Suprapubic skin (tissue), 4 donors: ENCODE measurements around the gene ARMC8. TPM values are rescaled to one million over a fixed set of nuclear protein-coding genes. Genes with fewer than 3 reads are reported as not detected.

Experiments used
- total RNA-seq, 4 donors: library from RNA; depleted of rRNA; stranded (reverse); fragments of >200 nt; gene quantifications; one replicate each; pipeline ENCODE4 v1.1.0, GENCODE V29; 2016

The ARMC8 gene
- total RNA-seq, 4 donors from 2014 or later, result 32.2 to 86.7 (median 33.3) TPM

Other genes with a start within 250 kb of the ARMC8 start
- gene CLDN18, start 177.1 kb upstream of the ARMC8 start, total RNA-seq, result not detected
- 100 to 1,000 TPM in 1 of 4 donors, 10 to 100 TPM in 3; 16.4 to 129 (median 18.3) TPM for gene DZIP1L, start 71.7 kb upstream of the ARMC8 start, total RNA-seq
- gene A4GNT, start 54.9 kb upstream of the ARMC8 start, total RNA-seq, result not detected
- gene DBR1, start 12.4 kb upstream of the ARMC8 start, total RNA-seq, result 10 to 100 TPM; 12.7 to 13.3 (median 12.8) TPM
- under 1 TPM in 1 of 4 donors, not detected in 3; 0.38 TPM for gene NME9, start 142.6 kb downstream of the ARMC8 start, total RNA-seq
- 10 to 100 TPM; 10.1 to 39.8 (median 20.1) TPM for gene MRAS, start 161.3 kb downstream of the ARMC8 start, total RNA-seq
- gene ESYT3, start 247.3 kb downstream of the ARMC8 start, total RNA-seq, result 10 to 100 TPM; 28.9 to 39.0 (median 33.5) TPM